ENCODE results near the gene ATL2.
"Not testable (repeated sequence)": the region's sequence is repeated elsewhere in the genome, so short reads cannot be mapped to it uniquely, and the experiment has no call there.

ATL2 gene

DNA sequence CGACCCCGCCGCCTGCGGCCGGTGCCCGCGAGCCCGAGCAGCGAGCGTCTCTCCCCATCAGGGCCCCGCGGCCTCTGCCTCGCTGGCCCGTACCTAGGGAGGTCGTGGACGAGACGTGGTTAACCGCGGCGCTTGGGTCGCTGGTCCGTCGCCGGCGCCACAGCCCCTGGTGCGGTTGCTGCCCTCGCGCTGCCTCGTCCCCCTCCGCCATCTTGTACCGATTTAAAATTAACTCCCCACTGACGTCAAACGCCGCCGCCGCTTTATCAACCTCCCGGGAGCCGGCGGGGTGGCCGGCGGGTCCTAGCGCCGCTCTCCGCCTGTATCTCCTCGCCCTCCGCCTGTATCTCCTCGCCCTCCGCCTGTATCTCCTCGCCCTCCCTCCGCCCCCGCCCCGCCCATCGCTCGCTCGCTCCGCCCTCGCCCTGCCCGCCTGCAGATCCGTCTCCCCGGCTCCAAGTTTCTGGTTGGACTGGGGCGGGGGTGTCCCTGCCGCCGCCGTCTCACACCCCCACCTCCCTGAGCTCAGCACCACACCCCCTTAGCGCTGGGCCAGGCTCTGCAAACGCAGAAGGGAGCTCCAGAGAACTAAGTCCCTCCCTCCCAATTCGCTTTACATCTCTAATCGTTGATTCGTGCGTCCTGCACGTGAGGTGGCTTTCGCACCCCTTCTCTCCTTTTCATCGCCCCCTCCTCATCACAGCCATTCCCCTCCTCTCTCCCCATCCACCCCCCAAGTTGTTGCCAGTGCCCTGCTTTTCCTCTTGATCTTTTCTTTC is at the start of gene ATL2:
ATL2 (minus strand) TSS at position 224 of the 779 bp plus-strand sequence; CDS start at position 211, 13 bp downstream.
- DNase-seq = peak; percentile 96

DNA sequence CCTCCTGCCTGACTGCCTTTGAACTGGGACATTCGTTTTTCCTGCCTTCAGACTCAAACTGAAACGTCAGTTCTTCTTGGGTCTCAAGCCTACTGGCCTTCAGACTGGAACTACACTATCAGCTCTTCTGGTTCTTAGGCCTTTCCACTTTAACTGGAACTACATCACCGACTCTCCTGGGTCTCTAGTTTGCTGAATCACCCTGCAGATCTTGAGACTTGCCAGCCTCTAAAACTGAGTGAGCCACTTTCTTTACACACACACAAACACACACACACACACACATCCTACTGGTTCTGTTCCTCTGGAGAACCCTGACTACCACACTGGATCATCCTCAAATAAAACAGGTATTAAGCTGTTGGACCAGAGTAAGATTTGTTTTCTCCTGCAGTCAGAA is 46.7 kb upstream of the ATL2 start:
- DNase-seq = no peak

DNA sequence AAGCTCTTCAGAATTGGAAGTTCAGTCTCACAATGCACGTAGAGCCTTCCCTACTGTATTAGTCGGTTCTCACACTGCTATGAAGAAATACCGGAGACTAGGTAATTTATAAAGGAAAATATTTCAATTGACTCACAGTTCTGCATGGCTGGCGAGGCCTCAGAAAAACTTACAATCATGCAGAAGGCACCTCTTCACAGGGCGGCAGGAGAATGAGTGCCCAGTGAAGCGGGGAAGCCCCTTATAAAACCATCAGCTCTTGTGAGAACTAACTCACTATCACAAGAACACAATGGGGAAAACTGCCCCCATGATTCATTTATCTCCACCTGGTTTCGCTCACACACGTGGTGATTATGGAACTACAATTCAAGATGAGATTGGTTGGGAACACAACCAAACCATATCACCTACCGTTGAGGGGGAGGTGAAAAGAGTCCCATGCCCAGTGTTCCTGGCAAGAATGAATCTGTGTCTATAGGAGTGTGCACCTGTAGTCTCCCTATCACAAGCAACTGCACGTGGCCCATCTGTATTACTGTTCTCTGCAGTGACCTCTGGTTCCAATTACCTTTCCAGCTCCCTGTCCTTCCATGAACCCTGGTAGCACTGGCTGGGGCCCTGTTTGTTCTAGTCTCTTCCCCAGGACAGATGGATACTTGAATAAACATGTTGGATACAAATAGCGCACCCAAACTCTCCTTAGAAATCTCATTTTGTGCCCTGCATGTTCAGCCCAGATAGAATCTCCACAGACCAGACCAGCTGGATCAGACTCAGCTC is 44.4 kb upstream of the ATL2 start:
- DNase-seq = no peak

DNA sequence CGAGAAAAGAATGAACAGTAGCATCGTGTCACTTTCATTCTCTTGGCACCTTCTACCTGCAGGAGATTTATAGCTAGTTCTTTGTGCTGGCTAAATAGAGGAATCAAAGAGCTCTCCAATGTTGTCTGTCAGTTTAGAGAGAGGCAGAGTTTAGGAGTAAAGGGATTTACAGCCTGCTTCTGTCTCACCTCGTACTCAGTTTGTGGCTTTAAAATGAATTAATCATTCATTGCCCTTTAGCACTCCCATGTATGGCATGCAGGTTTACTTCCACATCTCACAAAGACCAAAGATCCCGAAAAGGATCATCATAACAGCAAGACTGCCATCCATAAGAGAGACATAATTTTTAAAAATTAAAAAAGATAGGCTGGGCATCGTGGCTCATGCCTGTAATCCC is 42.4 kb upstream of the ATL2 start:
- DNase-seq = no peak

DNA sequence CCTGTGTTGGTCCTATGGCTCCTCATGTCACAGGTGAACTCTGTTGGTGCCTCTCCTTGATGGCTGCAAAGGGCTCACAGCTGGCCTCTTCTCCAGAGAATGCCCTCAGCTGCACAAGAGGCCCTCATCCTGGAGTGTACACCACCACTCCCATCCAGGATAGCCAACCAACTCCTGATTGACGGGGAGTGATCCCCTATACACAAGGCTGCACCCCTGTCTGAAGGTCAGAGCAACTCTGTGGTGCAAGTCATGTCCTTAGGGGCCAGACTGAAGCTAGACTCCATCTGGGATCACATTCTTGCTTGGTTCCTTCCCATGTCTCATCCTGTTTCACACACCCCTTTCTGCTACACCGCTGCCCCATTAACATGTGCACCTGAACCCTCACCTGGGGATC is 41.7 kb upstream of the ATL2 start:
- no peak for DNase-seq

DNA sequence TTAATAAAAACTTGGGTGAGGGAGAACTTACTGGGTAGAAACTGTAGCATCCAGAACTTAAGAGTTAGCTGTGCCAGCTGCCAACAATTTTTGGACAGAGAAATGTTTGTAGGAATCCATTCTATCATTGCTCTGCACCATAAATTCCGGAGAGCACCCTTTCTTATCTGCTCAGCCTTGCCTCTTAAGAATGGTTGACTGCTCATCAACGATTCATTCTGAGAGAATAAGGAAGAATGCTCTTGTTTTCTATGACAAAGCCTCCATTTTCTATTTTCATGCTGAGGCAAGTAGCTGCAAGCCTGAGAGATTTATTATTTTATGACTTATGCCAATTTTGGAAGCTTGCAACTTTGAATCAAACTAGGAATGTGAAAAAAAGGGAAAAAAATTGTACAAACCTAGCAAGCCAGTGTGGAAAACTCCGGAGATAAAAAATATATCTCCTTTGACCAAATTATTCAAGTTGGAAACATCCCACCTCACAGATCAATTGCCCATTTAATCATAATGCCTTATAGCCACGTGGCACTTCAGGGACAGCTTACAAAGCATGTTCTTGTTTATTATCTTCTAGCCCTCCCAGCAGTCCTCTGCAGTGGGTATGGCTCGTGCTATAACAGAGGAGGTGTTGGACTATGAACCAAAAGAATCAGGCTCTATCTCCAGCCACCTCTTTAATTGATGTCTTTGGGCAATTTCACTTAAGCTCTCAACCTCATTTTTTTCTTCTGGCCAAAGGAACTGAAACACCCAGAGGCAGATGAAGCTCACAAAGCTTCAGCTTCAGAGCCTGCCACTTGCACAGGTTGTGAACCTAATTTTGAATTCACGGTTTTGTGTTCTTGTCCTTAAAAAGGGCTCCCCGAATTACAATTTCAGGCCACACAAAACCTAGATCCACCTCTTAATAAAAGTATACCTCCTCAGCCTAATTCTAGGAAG is 40.9 kb upstream of the ATL2 start:
- no peak for DNase-seq

DNA sequence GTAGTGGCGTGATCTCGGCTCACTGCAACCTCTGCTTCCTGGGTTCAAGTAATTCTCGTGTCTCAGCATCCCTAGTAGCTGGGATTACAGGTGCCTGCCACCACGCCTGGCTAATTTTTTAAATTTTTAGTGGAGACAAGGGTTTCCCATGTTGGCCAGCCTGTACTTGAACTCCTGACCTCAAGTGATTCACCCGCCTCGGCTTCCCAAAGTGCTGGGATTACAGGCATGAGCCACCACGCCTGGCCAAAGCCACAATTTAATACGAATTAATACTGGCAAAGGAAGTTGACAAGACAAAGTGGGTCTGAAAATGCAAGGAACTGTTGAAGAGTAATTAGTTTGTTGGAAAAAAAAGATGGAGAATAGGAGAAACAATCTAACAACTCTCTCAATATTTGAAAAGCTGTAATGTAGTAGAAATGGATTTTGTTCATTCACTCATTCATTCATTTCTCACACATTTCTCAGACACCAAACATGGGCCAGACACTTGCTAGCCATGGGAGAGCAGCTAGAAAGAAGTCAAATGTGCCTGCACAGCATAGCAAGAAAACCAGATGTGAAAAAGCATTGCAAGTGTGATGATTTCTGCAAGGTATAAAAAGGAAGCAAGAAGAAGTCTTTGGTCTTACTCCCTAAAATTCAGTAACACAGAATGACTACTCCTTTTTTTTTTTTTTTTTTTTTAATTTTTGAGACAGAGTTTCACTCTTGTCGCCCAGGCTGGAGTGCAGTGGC is 39.4 kb upstream of the ATL2 start:
- DNase-seq = no peak

DNA sequence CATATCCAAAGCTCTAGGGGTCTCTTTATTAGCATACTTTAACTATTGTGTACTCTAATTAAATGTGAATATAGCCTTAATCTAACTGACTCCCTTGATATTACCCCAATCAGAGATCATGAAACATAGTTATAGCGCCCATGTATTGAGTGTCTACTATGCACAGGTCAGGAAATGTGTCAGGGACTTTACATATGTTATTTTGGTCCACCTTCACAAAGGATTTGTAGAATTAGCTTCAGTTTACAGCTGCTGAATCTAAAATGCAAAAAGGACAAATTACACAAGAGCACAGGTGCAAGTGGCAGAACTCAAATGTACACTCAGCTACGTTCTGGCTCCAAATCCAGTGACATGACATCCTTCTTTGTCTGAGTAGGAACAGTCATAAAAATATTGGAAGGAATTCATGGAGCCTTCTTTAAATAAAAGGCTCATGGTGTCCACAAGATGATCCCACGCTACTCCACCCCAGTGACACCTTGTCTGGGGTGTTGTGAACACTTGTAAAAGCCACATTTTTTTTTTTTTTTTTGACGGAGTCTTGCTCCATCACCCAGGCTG is 38.7 kb upstream of the ATL2 start:
- DNase-seq = no peak

DNA sequence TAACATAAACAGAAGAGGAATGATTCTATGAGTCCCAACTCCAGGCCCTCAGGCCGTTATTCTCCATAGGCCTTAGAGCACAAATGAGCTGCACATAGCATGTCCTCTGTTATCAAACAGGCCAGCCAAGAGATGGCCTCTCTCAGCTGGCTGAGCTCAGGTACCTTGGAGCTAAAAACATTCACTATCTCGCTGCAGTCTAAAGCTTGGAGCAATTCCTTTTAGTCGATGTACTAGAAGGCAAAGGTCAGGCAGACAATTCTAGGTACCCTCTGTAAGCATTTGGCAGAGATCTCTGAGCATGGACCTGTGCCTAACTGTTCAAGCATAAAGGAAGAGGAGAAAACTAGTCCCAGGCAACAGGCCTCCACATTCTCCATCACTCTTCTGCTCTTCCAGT is 38.0 kb upstream of the ATL2 start:
- DNase-seq = no peak

DNA sequence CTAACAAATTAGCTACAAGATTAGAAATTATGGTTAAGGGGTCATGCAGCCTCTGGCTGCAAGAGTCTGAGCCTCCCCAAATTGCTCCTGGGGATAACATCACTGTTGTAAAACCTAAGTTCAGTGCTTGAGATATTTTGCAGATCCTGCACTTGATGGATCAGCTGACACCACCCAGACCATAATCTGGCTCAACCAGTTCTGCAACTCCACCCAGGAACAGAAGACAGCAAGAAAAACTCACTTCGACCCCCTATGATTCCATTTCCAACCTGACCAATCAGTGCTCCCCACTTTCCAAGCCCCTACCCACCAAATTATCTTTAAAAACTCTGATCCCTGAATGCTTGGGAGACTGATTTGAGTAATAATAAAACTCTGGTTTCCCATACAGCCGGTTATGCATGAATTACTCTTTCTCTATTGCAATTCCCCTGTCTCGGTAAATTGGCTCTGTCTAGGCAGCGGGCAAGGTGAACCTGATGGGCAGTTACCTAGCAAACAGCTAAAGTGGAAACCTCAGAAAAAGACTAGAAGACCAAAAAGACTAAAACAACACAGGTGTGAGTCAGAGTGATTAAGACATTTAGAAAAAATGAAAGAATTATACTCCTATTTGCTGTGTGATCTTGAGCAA is 35.3 kb upstream of the ATL2 start:
- DNase-seq = not testable (repeated sequence)

DNA sequence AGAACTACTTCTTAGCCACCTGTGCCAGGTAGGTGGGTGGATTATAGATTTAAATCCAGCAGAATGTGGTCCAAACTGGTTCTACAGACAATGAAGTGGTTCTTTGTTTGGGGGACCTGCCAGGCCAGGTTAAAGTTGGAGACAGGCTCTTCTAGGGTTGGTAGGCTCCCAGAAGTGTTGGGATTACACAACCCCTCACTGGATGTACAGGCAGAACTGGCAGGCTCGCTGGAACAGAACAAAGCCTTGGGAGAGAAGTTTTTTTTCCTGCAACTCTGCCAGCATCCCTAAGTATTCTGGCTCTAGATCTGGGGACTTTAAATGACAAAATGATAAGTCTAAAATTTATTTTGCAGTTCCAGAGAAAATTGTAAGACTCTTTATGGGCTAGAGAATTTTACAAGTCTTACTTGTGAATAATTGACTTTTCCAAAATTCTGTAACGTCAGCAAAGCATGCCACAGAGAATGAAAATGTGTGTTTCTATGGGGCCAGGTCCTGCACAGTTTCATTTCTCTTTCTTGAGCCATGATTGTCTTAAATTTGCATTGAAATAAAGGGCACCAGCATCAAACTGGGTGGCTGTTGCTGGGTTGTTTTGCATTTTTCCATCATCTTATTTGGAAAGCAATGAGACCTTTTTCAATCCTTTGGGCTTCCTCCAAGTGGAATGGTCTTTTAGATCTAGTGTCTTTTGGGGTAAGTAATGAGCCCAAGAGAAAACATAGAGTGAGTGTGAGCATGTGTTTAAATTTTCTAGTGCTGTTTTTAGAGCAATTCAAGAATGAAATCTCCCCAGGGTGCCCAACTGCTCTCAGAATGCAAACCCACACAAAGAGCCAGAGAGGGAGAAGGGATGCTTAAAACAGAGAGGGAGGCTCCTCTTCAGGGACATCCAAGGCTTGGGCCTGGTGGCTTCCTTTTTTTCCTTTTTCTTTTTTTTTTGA is 32.4 kb upstream of the ATL2 start:
- no peak for DNase-seq

DNA sequence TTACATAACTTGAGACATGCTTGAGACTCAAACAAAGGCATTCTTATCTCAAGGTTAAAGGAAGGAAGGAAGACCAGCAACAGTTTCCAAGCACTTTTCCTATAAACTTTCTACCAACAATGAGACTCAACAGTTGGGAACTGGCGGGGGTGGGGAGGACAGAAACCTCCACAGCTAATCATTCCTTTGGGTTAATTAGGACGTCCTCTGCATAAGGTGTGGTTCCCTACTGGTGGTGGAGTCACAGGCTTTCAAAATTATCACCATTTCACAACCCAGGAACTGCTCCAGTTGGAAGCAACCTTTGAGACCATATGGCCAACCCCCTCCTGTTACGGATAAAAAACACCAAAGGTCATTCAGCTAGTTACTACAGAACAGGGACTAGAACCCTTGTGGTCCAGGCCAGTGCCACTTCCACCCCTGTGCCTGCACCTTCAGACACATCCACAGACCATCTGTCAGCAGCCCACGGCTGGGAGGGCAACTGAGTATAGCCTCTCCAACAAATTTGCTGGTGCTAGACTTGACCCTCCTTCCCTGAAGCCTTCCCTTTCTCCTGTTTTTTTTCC is 30.1 kb upstream of the ATL2 start:
- no peak for DNase-seq

DNA sequence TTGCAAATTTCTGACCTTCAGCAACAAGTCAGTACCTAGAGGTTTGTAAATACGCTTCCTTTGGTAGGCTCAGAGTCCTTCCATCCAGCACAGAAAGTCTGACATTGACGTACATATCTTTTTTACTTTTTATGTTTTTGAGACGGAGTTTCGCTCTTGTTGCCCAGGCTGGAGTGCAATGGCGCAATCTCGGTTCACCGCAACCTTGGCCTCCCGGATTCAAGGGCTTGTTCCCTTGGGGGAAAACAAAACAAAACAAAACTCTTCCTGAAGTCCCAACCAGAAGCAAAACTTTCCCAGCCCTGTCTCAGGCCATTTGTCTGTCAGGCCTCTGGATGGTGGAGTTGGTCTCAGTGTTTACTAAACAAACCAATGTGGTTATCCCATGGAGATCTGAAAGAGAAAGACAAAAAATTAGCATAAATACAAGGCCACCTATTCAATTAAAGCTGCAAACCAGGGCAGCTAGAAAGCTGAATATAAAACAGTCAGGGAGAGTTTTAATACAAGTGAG is 29.6 kb upstream of the ATL2 start:
- no peak for DNase-seq

DNA sequence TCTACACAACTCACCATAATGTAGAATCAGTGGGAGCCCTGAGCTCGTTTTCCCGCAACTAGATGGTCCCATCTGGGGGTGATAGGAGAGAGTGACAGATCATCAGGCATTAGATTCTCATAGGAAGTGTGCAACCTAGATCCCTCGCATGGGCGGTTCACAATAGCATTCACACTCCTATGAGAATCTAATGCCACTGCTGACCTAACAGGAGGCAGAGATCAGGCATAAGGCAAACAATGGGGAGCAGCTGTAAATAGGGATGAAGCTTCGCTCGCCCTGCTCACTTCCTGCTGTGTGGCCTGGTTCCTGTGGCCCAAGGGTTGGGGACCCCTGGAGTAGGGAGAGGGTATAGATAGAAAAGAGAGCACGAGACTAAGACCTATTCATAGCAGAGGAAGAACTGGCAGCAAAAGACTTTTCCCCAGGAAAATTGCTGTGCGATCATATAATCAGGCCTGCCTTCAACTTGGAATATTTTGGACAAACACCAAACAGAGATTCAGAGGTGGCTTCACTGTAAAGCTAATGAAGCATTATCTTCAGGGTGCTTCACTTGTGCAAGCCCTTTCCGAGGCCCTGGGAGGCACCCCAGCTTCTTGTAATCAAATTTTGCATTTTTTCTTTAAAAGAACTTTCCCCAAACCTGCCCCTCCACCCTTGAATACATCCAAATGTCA is 29.0 kb upstream of the ATL2 start:
- DNase-seq = no peak

DNA sequence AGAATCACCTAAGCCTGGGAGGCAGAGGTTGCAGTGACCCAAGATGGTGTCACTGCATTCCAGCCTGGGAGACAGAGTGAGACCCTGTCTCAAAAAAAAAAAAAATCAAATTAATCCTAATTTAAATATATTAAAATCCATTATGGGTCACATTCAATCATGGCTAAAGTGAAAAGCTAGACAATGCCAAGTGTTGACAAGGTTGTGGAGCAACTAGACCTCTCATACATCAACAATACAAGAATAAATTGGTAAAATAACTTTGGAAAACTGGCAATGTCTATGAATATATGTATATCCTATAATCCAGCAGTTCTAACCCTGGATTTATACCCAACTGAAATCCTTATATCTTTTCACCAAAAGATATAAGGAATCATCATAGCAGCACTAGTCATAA is 23.4 kb upstream of the ATL2 start:
- no peak for DNase-seq

DNA sequence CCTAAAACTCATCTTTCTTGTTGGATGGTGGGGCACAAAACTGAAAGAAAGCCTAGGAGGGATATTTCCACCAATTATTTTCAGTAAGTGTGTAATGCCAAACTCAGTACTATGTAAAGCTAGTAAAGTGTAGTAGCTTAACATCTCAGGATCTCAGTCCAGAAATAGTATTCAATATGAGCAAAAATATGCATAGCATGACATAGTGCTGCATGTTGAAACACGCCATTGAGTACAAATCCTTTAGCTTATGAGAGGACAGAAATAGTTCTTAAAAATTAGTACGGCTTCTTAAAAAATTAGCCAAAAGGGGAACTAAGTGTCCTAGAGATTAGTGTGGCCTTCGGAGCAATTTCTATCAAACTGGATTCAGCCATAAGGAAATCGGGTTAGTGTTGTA is 21.7 kb upstream of the ATL2 start:
- DNase-seq = no peak

DNA sequence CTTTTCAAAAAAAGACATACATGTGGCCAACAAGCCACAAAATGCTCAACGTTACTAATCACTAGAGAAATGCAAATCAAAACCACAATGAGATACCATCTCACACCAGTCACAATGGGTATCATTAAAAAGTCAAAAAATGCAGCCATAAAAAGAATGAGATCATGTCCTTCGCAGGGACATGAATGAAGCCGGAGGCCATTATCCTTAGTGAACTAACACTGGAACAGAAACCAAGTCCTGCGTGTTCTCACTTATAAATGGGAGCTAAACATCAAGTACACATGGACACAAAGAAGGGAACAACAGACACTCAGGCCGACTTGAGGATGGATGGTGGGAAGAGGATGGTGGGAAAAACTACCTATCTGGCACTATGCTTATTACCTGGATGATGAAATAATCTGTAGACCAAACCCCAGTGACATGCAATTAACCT is 17.8 kb upstream of the ATL2 start:
- DNase-seq = no peak

DNA sequence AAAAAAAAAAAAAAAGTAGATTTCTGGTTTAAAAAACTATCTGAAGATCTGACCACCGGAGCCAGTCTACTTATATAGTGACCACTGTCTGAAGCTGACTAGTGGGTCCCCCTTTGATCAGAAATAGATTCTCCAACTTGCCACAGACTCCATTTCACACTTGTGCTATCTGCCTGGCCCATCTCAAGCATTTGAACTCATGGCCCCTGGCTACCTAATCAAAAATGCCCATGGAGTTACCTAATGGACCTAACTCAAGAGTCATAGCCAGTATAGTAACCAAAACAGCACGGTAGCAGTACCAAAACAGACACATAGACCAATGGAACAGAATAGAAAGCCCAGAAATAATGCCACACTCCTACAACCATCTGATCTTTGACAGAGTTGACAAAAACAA is 17.0 kb upstream of the ATL2 start:
- DNase-seq = no peak

DNA sequence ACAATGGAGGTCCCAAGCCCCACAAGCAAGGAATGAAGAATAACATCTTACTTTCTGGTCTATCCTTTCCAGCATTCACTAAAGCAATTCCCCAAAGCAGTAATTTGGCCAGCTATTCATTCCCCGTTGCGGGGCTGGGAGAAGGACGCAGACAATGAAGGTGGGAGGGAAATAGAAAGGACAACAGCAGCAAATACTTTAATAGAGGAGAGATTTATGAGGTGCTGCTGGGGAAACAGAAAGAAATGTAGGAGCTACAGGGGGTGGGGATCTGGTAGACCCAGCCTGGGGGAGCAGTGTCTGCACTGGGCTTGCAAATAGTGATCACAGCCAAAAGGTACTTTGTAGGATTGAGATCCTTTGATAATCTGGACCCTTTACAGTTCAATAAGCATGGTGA is 13.9 kb upstream of the ATL2 start:
- DNase-seq = no peak
